Endothelial cell of umbilical vein (primary cell): Measurements from ENCODE around the gene HDAC10. TPM values are rescaled to one million over a fixed set of nuclear protein-coding genes. Genes with fewer than 3 reads are reported as not detected.

Experiments
- BruUV-seq: library from RNA; stranded (reverse); fragments of 400-500 nt; replicated peaks from 2 replicates; lab custom pipeline; 2021; lab: Mats Ljungman, UMichigan
- CTCF ChIA-PET: fragments of 300-600, 350-600 bp; sonication (Branson Sonifier 250); formaldehyde crosslinking; loops from one replicate; lab custom pipeline; 2021; ENCODE audit warnings: antibody characterized with exemption, inconsistent platforms; lab: Charles Lee
- POLR2A ChIA-PET: fragments of 300-600, 350-600 bp; sonication (Branson Sonifier 250); formaldehyde crosslinking; loops from one replicate; lab custom pipeline; 2021; ENCODE audit warnings: antibody characterized with exemption, inconsistent platforms; lab: Charles Lee
- DNase-seq: peaks from one replicate; pipeline ENCODE4 v3.0.0-alpha.2; 2011; ENCODE audit warnings: low read depth, low spot score
- FAIRE-seq: peaks from 2 replicates; lab custom pipeline; 2011; peaks lifted over from hg19 to GRCh38; lab: Jason Lieb, UNC
- H2AFZ ChIP-seq: 2 replicates; pipeline ENCODE4 v1.6.0; 2012; ENCODE audit warnings: low read depth, low read length, control low read depth, inconsistent platforms
- H3K27ac ChIP-seq: 2 replicates; pipeline ENCODE4 v1.5.1; 2011; ENCODE audit warnings: low read depth, mild to moderate bottlenecking, control low read depth, low read length, moderate library complexity; ENCODE audit not compliant: insufficient read depth
- H3K27me3 ChIP-seq, 2 experiments: 2 replicates each; pipeline versions ENCODE4 v1.6.0 to v1.6.1; 2011; ENCODE audit warnings: low read length in 2 of 2, mixed read lengths in 1 of 2; ENCODE audit not compliant: control insufficient read depth in 2 of 2, insufficient read depth in 2 of 2
- H3K36me3 ChIP-seq, 2 experiments: 2 replicates in 1 of 2; 3 replicates in 1 of 2; pipeline ENCODE4 v1.5.1; 2011; ENCODE audit warnings: low read length in 2 of 2, mild to moderate bottlenecking in 1 of 2, moderate library complexity in 1 of 2; ENCODE audit not compliant: control insufficient read depth in 2 of 2, insufficient read depth in 2 of 2; ENCODE audit errors: extremely low read depth in 1 of 2
- H3K4me1 ChIP-seq: 3 replicates; pipeline ENCODE4 v1.5.1; 2011; ENCODE audit warnings: mild to moderate bottlenecking, low read length; ENCODE audit not compliant: control insufficient read depth, insufficient read depth; ENCODE audit errors: extremely low read depth
- H3K4me2 ChIP-seq: 2 replicates; pipeline ENCODE4 v1.6.1; 2011; ENCODE audit warnings: low read length, control low read depth, mixed read lengths; ENCODE audit not compliant: insufficient read depth
- H3K4me3 ChIP-seq, 3 experiments: fragments of 200-600 bp in 1 of 3; sonication (generic), shearing (Covaris generic) in 1 of 3; replicated peaks in 1 of 3; 2 replicates each; pipeline ENCODE4 v1.5.1; 2011 to 2016; ENCODE audit warnings: control low read depth in 3 of 3, low read length in 3 of 3, mild to moderate bottlenecking in 2 of 3, inconsistent platforms in 1 of 3, low read depth in 1 of 3, moderate library complexity in 1 of 3; ENCODE audit not compliant: insufficient read depth in 1 of 3
- H3K79me2 ChIP-seq: 2 replicates; pipeline ENCODE4 v1.6.0; 2012; ENCODE audit warnings: low read length, inconsistent platforms; ENCODE audit not compliant: control insufficient read depth, insufficient read depth
- H3K9ac ChIP-seq: replicated peaks from 2 replicates; pipeline ENCODE3; 2011; ENCODE audit warnings: low read length, control low read depth; ENCODE audit not compliant: insufficient read depth; ENCODE audit errors: extremely low read depth
- H3K9me1 ChIP-seq: replicated peaks from 3 replicates; pipeline ENCODE4 v1.6.0; 2011; ENCODE audit warnings: mild to moderate bottlenecking, low read length; ENCODE audit not compliant: control insufficient read depth, insufficient read depth; ENCODE audit errors: extremely low read depth
- H3K9me3 ChIP-seq: replicated peaks from 2 replicates; pipeline ENCODE4 v1.5.1; 2012; ENCODE audit warnings: low read length, inconsistent platforms; ENCODE audit not compliant: control insufficient read depth, insufficient read depth
- H4K20me1 ChIP-seq: replicated peaks from 2 replicates; pipeline ENCODE3; 2011; ENCODE audit warnings: mild to moderate bottlenecking, low read length; ENCODE audit not compliant: control insufficient read depth, insufficient read depth; ENCODE audit errors: extremely low read depth
- EZH2 ChIP-seq: IDR thresholded peaks from 2 replicates; pipeline ENCODE4 v1.6.1; 2012; ENCODE audit warnings: borderline replicate concordance, low read depth, mild to moderate bottlenecking, moderate library complexity, low read length, inconsistent platforms; ENCODE audit not compliant: severe bottlenecking
- FOS ChIP-seq: IDR thresholded peaks from 2 replicates; pipeline ENCODE4 v1.6.1; 2011; ENCODE audit warnings: mild to moderate bottlenecking, low read length, moderate library complexity, borderline replicate concordance; ENCODE audit not compliant: insufficient read depth
- GATA2 ChIP-seq: IDR thresholded peaks from 2 replicates; pipeline ENCODE4 v1.7.0; 2011; ENCODE audit warnings: low read depth, mild to moderate bottlenecking, moderate library complexity, mixed read lengths, low read length; ENCODE audit not compliant: insufficient read length, insufficient read depth
- JUN ChIP-seq: IDR thresholded peaks from 2 replicates; pipeline ENCODE4 v1.6.1; 2011; ENCODE audit warnings: borderline replicate concordance, low read depth; ENCODE audit not compliant: insufficient read length, insufficient read depth
- MYC ChIP-seq: IDR thresholded peaks from one replicate; pipeline ENCODE4 v1.6.1; 2011; ENCODE audit warnings: mild to moderate bottlenecking, low read depth, low read length
- POLR2A ChIP-seq: IDR thresholded peaks from 2 replicates; pipeline ENCODE4 v1.6.1; 2012; ENCODE audit warnings: low read depth, mild to moderate bottlenecking, control low read depth, low read length
- POLR2AphosphoS5 ChIP-seq: IDR thresholded peaks from 2 replicates; pipeline ENCODE4 v1.6.1; 2012; ENCODE audit warnings: low read depth, mild to moderate bottlenecking, control low read depth, low read length, moderate library complexity; ENCODE audit not compliant: insufficient read depth
- dilution Hi-C: fragments of 300-500 bp; cut with MboI; formaldehyde crosslinking; loops from one replicate; pipeline ENCODE4 v1.15.0; 2019; ENCODE audit warnings: low sequenced_read_pairs; ENCODE audit not compliant: extremely low pct_ligation_motif_present
- intact Hi-C: fragments of 100-400 bp; cut with micrococcal nuclease; formaldehyde crosslinking; loops from one replicate; pipeline ENCODE4 v1.10.0; 2022
- polyA plus RNA-seq, 4 experiments: library from polyadenylated mRNA; depleted of rRNA in 3 of 4; stranded (reverse) in 3 of 4; unstranded in 1 of 4; fragments of >200 nt; gene quantifications; 2 replicates each; pipeline versions ENCODE4 v1.2.1 to v1.2.3, GENCODE V29; 2011 to 2012; ENCODE audit warnings: missing spikeins in 1 of 4
- total RNA-seq: library from RNA; stranded (reverse); gene quantifications from 2 replicates; pipeline ENCODE4 v1.2.3, GENCODE V29; 2021
- TF ChIP-seq, protein P1 (sequence below): IDR thresholded peaks from 2 replicates; pipeline ENCODE4 v1.6.1; 2011; ENCODE audit not compliant: insufficient read depth, insufficient read length
- TF ChIP-seq, protein P2 (sequence below), 2 donors: IDR thresholded peaks; 1 replicate in 1 of 2; 2 replicates in 1 of 2; pipeline ENCODE4 v1.5.1; 2011; ENCODE audit warnings: low read length in 2 of 2, mild to moderate bottlenecking in 2 of 2, moderate library complexity in 2 of 2, control low read depth in 1 of 2, inconsistent platforms in 1 of 2, low read depth in 1 of 2; ENCODE audit not compliant: insufficient read depth in 1 of 2; ENCODE audit errors: extremely low read depth in 1 of 2

HDAC10 gene
- total and polyA plus RNA-seq, 2 donors (not counting 3 experiments of a cell fraction or from before 2014, with no cell fraction given): 32.6 to 47.0 TPM

DNA sequence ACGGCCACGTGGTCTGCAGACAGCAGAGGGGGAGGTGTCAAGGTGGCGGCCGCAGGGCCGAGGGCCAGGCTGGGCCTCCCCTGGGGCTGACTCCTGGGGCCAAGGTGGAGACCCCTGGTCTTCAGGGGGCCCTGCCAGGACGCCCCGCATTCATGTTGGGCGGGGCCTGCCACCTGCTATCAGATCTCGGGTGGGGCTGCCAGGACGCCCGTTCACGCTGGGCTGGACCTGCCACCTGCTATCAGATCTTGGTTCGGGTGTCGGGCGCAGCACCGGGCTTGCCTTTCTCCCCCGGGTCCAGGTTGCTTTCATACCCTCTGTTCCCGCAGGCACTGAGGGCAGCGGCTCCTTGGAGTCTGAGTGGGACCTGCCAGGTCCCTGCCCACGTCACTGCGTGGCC, 35.2 kb upstream of the HDAC10 start:
- no peaks in the 10 kb centered on the region for H4K20me1 ChIP-seq
- H3K4me3 ChIP-seq: no peak overlapping the region
- no peaks in the 10 kb centered on the region for H3K27me3 ChIP-seq
- ChIA-PET POLR2A (no interaction called here), CTCF (no interaction called here)
- TF ChIP-seq MYC: no peak
- no peak for TF ChIP-seq GATA2
- no peak for TF ChIP-seq FOS
- no peak for TF ChIP-seq EZH2
- TF ChIP-seq POLR2A: no peak
- TF ChIP-seq JUN: no peak
- TF ChIP-seq POLR2AphosphoS5: no peak
- H2AFZ ChIP-seq: no peak overlapping the region
- H3K9me1 ChIP-seq: no peaks in the 10 kb centered on the region
- H3K4me1 ChIP-seq: peaks cover 2% of the 10 kb centered on the region
- intact Hi-C loops: no loop called here
- H3K4me2 ChIP-seq: no peak overlapping the region
- peaks cover 26% of the 10 kb centered on the region for H3K79me2 ChIP-seq
- dilution Hi-C loops: no loop called here
- no peaks in the 10 kb centered on the region for H3K9me3 ChIP-seq
- FAIRE-seq (no peak), DNase-seq (no peak)
- no peak overlapping the region for H3K27ac ChIP-seq
- H3K36me3 ChIP-seq: peaks cover 30 to 81% of the 10 kb centered on the region in 2 experiments
- H3K9ac ChIP-seq: no peak overlapping the region
- no TSS peak for BruUV-seq

DNA sequence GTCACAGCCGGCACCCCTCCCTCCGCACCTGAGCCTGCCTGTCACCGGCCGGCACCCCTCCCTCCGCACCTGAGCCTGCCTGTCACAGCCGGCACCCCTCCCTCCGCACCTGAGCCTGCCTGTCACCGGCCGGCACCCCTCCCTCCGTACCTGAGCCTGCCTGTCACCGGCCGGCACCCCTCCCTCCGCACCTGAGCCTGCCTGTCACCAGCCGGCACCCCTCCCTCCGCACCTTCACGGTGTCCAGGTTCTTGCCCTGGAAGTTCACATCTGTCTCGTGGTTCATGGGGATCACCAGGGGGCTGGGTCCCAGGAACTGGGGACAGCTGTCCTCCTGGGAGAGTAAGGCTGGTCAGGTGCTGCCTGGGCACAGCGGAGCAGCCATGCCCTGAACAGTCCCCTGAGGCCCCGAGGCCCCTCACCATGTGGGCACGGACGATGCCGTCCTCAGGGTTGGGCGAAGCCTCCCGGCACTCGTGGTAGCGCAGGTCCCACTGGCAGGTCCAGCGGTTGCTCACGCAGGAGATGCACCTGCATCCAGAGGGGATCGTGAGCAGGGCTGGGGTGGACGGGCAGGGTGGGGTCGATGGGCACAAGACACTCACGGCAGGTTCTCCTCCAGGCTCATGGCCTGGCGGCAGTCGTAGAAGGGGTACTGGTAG, 34.6 kb upstream of the HDAC10 start:
- intact Hi-C loops (no loop called here), dilution Hi-C loops (no loop called here)
- H3K27me3 ChIP-seq: no peaks in the 10 kb centered on the region
- no peaks in the 10 kb centered on the region for H3K9me1 ChIP-seq
- TF ChIP-seq POLR2AphosphoS5: no peak
- TF ChIP-seq POLR2A: no peak
- TF ChIP-seq MYC: no peak
- TF ChIP-seq EZH2: no peak
- TF ChIP-seq, protein P1, sequence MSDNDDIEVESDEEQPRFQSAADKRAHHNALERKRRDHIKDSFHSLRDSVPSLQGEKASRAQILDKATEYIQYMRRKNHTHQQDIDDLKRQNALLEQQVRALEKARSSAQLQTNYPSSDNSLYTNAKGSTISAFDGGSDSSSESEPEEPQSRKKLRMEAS: no peak
- TF ChIP-seq GATA2: no peak
- no peak for TF ChIP-seq FOS
- TF ChIP-seq, protein P2, sequence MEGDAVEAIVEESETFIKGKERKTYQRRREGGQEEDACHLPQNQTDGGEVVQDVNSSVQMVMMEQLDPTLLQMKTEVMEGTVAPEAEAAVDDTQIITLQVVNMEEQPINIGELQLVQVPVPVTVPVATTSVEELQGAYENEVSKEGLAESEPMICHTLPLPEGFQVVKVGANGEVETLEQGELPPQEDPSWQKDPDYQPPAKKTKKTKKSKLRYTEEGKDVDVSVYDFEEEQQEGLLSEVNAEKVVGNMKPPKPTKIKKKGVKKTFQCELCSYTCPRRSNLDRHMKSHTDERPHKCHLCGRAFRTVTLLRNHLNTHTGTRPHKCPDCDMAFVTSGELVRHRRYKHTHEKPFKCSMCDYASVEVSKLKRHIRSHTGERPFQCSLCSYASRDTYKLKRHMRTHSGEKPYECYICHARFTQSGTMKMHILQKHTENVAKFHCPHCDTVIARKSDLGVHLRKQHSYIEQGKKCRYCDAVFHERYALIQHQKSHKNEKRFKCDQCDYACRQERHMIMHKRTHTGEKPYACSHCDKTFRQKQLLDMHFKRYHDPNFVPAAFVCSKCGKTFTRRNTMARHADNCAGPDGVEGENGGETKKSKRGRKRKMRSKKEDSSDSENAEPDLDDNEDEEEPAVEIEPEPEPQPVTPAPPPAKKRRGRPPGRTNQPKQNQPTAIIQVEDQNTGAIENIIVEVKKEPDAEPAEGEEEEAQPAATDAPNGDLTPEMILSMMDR (IDR thresholded peaks at IDR 0.05; ENCODE audit: extremely low read depth in 1 of 2, insufficient read depth in 1 of 2, low read depth in 1 of 2, low read length in 2 of 2): no peak
- no peak for TF ChIP-seq JUN
- H2AFZ ChIP-seq: no peak overlapping the region
- POLR2A ChIA-PET: no interaction called here
- H3K4me1 ChIP-seq: peaks cover 2% of the 10 kb centered on the region
- H3K79me2 ChIP-seq: peaks cover 20% of the 10 kb centered on the region
- BruUV-seq: no TSS peak
- no peaks in the 10 kb centered on the region for H3K9me3 ChIP-seq
- no peak overlapping the region for H3K9ac ChIP-seq
- no peak overlapping the region for H3K4me2 ChIP-seq
- CTCF ChIA-PET: no interaction called here
- H4K20me1 ChIP-seq: no peaks in the 10 kb centered on the region
- no peak overlapping the region for H3K4me3 ChIP-seq
- peaks cover 36 to 80% of the 10 kb centered on the region in 2 experiments for H3K36me3 ChIP-seq
- H3K27ac ChIP-seq: no peak overlapping the region
- FAIRE-seq (no peak), DNase-seq (no peak)
